Neural cell (in vitro differentiated cells): ENCODE data around the gene AIMP1. TPM values are rescaled to one million over a fixed set of nuclear protein-coding genes. Genes with fewer than 3 reads are reported as not detected.

Source experiments
- H2AFZ ChIP-seq: fragments of 200-600, 300-800 bp; sonication (generic), shearing (Covaris generic); 2 replicates; pipeline ENCODE4 v1.6.0; 2014; ENCODE audit warnings: low read depth, mild to moderate bottlenecking, antibody characterized with exemption, low read length, moderate library complexity
- H3F3A ChIP-seq: fragments of 200-600 bp; shearing (Covaris generic); 2 replicates; pipeline ENCODE4 v1.6.1; 2016; ENCODE audit warnings: mild to moderate bottlenecking, moderate library complexity, mixed read lengths, antibody characterized with exemption, low read length; ENCODE audit not compliant: insufficient read depth, poor library complexity, severe bottlenecking
- H3K27ac ChIP-seq: fragments of 200-600, 300-800 bp; sonication (generic), shearing (Covaris generic); 2 replicates; pipeline ENCODE4 v1.5.1; 2014; ENCODE audit warnings: mild to moderate bottlenecking, low read length, moderate library complexity
- H3K27me3 ChIP-seq: fragments of 300-800, 200-600 bp; sonication (generic), shearing (Covaris generic); 2 replicates; pipeline ENCODE4 v1.6.0; 2014; ENCODE audit warnings: mild to moderate bottlenecking, low read depth, low read length, moderate library complexity; ENCODE audit not compliant: insufficient read depth
- H3K36me3 ChIP-seq: fragments of 300-800, 200-600 bp; sonication (generic), shearing (Covaris generic); 2 replicates; pipeline ENCODE4 v1.5.1; 2014; ENCODE audit warnings: mild to moderate bottlenecking, antibody characterized with exemption, low read length, moderate library complexity; ENCODE audit not compliant: insufficient read depth
- H3K4me2 ChIP-seq: fragments of 300-800, 200-600 bp; sonication (generic), shearing (Covaris generic); 2 replicates; pipeline ENCODE4 v1.6.0; 2014; ENCODE audit warnings: mild to moderate bottlenecking, low read length
- H3K4me3 ChIP-seq: fragments of 300-800, 200-600 bp; sonication (generic), shearing (Covaris generic); 2 replicates; pipeline ENCODE4 v1.5.1; 2014; ENCODE audit warnings: mild to moderate bottlenecking, low read length, moderate library complexity
- H3K79me2 ChIP-seq: fragments of 200-600 bp; shearing (Covaris generic); replicated peaks from 2 replicates; pipeline ENCODE4 v1.6.0; 2014; ENCODE audit warnings: mild to moderate bottlenecking, low read length, moderate library complexity; ENCODE audit not compliant: insufficient read depth
- H3K9ac ChIP-seq: fragments of 300-800, 200-600 bp; sonication (generic), shearing (Covaris generic); 2 replicates; pipeline ENCODE4 v1.6.1; 2016; ENCODE audit warnings: mild to moderate bottlenecking, low read length, mixed read lengths
- H3K9me2 ChIP-seq: fragments of 200-600 bp; shearing (Covaris generic); 2 replicates; pipeline ENCODE4 v1.6.1; 2016; ENCODE audit warnings: mild to moderate bottlenecking, low read length, mixed read lengths; ENCODE audit not compliant: insufficient read depth
- H3K9me3 ChIP-seq: fragments of 200-600, 300-800 bp; sonication (generic), shearing (Covaris generic); 2 replicates; pipeline ENCODE4 v1.6.1; 2016; ENCODE audit warnings: mild to moderate bottlenecking, mixed run types, low read length, moderate library complexity, mixed read lengths
- H4K20me1 ChIP-seq: fragments of 200-600 bp; shearing (Covaris generic); 2 replicates; pipeline ENCODE4 v1.6.1; 2016; ENCODE audit warnings: mild to moderate bottlenecking, mixed run types; ENCODE audit not compliant: insufficient read depth
- EP300 ChIP-seq: fragments of 450-650 bp; conservative IDR thresholded peaks from 2 replicates; pipeline ENCODE4 v1.6.1; 2014; ENCODE audit warnings: antibody characterized with exemption, mild to moderate bottlenecking, moderate library complexity; ENCODE audit not compliant: poor library complexity, severe bottlenecking
- EZH2 ChIP-seq: fragments of 200-600, 300-800 bp; shearing (Covaris generic), sonication (generic); IDR thresholded peaks from 2 replicates; pipeline ENCODE4 v1.6.1; 2014; ENCODE audit warnings: antibody characterized with exemption, low read length, borderline replicate concordance, mild to moderate bottlenecking; ENCODE audit not compliant: insufficient read depth, poor library complexity, severe bottlenecking
- MXI1 ChIP-seq: fragments of 450-650 bp; conservative IDR thresholded peaks from 2 replicates; pipeline ENCODE4 v1.6.1; 2014; ENCODE audit warnings: antibody characterized with exemption, mild to moderate bottlenecking; ENCODE audit not compliant: poor library complexity, severe bottlenecking
- POLR2AphosphoS5 ChIP-seq: IDR thresholded peaks from 2 replicates; pipeline ENCODE4 v1.6.1; 2012
- RAD21 ChIP-seq: fragments of 450-650 bp; conservative IDR thresholded peaks from 2 replicates; pipeline ENCODE4 v1.6.1; 2014; ENCODE audit warnings: antibody characterized with exemption, mild to moderate bottlenecking, moderate library complexity
- SMC3 ChIP-seq: fragments of 450-650 bp; conservative IDR thresholded peaks from 2 replicates; pipeline ENCODE4 v1.6.1; 2014; ENCODE audit warnings: antibody characterized with exemption, mild to moderate bottlenecking, moderate library complexity; ENCODE audit not compliant: poor library complexity
- TAF1 ChIP-seq: IDR thresholded peaks from 2 replicates; pipeline ENCODE4 v1.6.1; 2012; ENCODE audit warnings: low read depth
- polyA plus RNA-seq: library from polyadenylated mRNA; depleted of rRNA; stranded (reverse); fragments of >200 nt; gene quantifications from 2 replicates; pipeline ENCODE4 v1.2.3, GENCODE V29; 2014
- TF ChIP-seq, protein P1 (sequence below): fragments of 450-650 bp; IDR thresholded peaks from 2 replicates; pipeline ENCODE4 v1.5.1; 2014; ENCODE audit warnings: antibody characterized with exemption, mild to moderate bottlenecking, moderate library complexity; ENCODE audit not compliant: poor library complexity, severe bottlenecking
- TF ChIP-seq, protein P2 (sequence below): IDR thresholded peaks from 2 replicates; pipeline ENCODE4 v1.6.1; 2012; ENCODE audit warnings: borderline replicate concordance

AIMP1 gene
- polyA plus RNA-seq, 1 donor from 2014 or later, result 46.5 TPM

DNA sequence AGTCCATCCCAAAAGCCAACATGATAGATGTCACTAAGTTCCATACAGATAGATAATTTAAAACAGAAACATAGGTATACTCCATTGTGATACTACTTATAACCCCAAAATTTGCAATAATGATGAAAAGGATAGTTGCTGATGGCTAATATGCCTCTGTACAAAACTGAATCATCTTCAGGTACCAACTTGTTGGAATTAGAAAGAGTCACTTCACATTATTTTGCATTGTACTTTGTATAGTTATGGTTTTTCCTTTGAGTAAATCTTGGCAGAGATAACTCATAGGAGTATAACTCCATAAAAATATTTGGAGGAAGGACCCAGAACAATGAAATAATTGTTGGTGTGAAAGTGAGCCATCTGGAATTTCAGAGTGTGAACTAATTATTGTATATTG is 34.7 kb downstream of the AIMP1 start:
- H3K27ac ChIP-seq, result no peak overlapping the region
- no peaks in the 10 kb centered on the region for H3K9me2 ChIP-seq
- no peaks in the 10 kb centered on the region for H3K79me2 ChIP-seq
- H4K20me1 ChIP-seq, result no peaks in the 10 kb centered on the region
- no peak overlapping the region for H2AFZ ChIP-seq
- no peak overlapping the region for H3K4me3 ChIP-seq
- no peaks in the 10 kb centered on the region for H3K9me3 ChIP-seq
- no peaks in the 10 kb centered on the region for H3K36me3 ChIP-seq
- no peak overlapping the region for H3K4me2 ChIP-seq
- H3K9ac ChIP-seq, result no peak overlapping the region
- H3K27me3 ChIP-seq, result no peaks in the 10 kb centered on the region
- TF ChIP-seq EZH2, result no peak
- no peak for TF ChIP-seq SMC3
- TF ChIP-seq MXI1, result no peak
- no peaks in the 10 kb centered on the region for H3F3A ChIP-seq

DNA sequence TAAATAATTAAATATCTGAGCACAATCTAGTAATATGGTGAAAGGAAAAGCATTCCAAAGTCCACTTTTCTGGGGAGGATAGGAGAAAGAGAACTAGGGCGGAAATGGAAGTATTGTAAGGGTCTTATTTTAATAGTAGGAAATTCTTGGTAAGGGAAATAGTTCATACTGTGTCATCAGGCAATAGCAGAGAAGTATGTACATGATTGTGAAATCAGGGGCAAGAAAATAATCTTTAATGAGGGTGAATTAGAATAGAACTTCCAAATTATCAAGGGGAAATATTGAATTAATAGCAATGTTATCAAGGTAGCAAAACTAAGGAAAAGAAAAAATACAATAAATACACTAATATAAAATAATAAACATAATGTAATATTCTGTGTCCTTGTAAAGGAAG is 37.4 kb downstream of the AIMP1 start:
- TF ChIP-seq POLR2AphosphoS5 (no peak), RAD21 (no peak), TAF1 (no peak), SMC3 (no peak), EP300 (no peak), MXI1 (no peak), EZH2 (no peak)
- TF ChIP-seq, protein P1, sequence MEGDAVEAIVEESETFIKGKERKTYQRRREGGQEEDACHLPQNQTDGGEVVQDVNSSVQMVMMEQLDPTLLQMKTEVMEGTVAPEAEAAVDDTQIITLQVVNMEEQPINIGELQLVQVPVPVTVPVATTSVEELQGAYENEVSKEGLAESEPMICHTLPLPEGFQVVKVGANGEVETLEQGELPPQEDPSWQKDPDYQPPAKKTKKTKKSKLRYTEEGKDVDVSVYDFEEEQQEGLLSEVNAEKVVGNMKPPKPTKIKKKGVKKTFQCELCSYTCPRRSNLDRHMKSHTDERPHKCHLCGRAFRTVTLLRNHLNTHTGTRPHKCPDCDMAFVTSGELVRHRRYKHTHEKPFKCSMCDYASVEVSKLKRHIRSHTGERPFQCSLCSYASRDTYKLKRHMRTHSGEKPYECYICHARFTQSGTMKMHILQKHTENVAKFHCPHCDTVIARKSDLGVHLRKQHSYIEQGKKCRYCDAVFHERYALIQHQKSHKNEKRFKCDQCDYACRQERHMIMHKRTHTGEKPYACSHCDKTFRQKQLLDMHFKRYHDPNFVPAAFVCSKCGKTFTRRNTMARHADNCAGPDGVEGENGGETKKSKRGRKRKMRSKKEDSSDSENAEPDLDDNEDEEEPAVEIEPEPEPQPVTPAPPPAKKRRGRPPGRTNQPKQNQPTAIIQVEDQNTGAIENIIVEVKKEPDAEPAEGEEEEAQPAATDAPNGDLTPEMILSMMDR, result no peak
- TF ChIP-seq, protein P2, sequence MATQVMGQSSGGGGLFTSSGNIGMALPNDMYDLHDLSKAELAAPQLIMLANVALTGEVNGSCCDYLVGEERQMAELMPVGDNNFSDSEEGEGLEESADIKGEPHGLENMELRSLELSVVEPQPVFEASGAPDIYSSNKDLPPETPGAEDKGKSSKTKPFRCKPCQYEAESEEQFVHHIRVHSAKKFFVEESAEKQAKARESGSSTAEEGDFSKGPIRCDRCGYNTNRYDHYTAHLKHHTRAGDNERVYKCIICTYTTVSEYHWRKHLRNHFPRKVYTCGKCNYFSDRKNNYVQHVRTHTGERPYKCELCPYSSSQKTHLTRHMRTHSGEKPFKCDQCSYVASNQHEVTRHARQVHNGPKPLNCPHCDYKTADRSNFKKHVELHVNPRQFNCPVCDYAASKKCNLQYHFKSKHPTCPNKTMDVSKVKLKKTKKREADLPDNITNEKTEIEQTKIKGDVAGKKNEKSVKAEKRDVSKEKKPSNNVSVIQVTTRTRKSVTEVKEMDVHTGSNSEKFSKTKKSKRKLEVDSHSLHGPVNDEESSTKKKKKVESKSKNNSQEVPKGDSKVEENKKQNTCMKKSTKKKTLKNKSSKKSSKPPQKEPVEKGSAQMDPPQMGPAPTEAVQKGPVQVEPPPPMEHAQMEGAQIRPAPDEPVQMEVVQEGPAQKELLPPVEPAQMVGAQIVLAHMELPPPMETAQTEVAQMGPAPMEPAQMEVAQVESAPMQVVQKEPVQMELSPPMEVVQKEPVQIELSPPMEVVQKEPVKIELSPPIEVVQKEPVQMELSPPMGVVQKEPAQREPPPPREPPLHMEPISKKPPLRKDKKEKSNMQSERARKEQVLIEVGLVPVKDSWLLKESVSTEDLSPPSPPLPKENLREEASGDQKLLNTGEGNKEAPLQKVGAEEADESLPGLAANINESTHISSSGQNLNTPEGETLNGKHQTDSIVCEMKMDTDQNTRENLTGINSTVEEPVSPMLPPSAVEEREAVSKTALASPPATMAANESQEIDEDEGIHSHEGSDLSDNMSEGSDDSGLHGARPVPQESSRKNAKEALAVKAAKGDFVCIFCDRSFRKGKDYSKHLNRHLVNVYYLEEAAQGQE, result no peak
- H3K9ac ChIP-seq, result no peak overlapping the region
- H3K36me3 ChIP-seq, result no peaks in the 10 kb centered on the region
- no peaks in the 10 kb centered on the region for H3K9me3 ChIP-seq
- H3F3A ChIP-seq, result no peaks in the 10 kb centered on the region
- H3K4me3 ChIP-seq, result no peak overlapping the region
- H3K27ac ChIP-seq, result no peak overlapping the region
- no peak overlapping the region for H2AFZ ChIP-seq
- H3K9me2 ChIP-seq, result no peaks in the 10 kb centered on the region
- no peaks in the 10 kb centered on the region for H3K27me3 ChIP-seq
- H3K4me2 ChIP-seq, result no peak overlapping the region
- H3K79me2 ChIP-seq, result no peaks in the 10 kb centered on the region
- H4K20me1 ChIP-seq, result no peaks in the 10 kb centered on the region

DNA sequence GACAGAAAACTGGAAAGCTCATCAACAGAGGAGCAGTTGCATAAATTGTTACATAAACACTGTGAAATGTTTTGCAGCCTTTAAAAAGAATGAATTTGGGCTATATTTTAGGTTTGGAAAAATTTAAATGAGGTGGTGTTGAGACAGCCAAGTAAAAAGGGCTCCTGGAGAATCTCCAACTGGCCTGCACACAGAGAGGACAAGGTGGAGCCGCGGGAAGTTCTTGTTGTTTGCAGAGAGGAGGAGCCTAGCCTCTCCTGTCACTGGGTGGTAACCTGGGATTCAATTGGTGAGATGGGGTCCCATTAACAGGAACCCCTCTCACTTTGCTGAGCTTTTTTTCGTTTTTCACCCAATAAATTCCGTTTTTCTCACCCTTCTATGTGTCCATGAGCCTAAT is 38.8 kb downstream of the AIMP1 start:
- no peak overlapping the region for H3K4me2 ChIP-seq
- no peaks in the 10 kb centered on the region for H3K9me3 ChIP-seq
- no peaks in the 10 kb centered on the region for H3K27me3 ChIP-seq
- H3K79me2 ChIP-seq, result no peaks in the 10 kb centered on the region
- TF ChIP-seq, protein P2, result no peak
- TF ChIP-seq SMC3 (no peak), RAD21 (no peak), EP300 (no peak), TAF1 (no peak), EZH2 (no peak), MXI1 (no peak), POLR2AphosphoS5 (no peak)
- TF ChIP-seq, protein P1, result no peak
- no peak overlapping the region for H3K9ac ChIP-seq
- H4K20me1 ChIP-seq, result no peaks in the 10 kb centered on the region
- H3K4me3 ChIP-seq, result no peak overlapping the region
- H3F3A ChIP-seq, result no peaks in the 10 kb centered on the region
- no peaks in the 10 kb centered on the region for H3K9me2 ChIP-seq
- no peak overlapping the region for H3K27ac ChIP-seq
- H3K36me3 ChIP-seq, result no peaks in the 10 kb centered on the region
- no peak overlapping the region for H2AFZ ChIP-seq
